Lung (tissue), 12 donors: ENCODE data around the gene CEACAM5. TPM values are rescaled to one million over a fixed set of nuclear protein-coding genes. Genes with fewer than 3 reads are reported as not detected.

ENCODE experiments used
- ATAC-seq: fragments of 200-7000 bp; cut with Tn5 transposase; one replicate; pipeline ENCODE4 v1.9.1; 2020; ENCODE audit warnings: moderate number of reproducible peaks; ENCODE audit not compliant: insufficient read depth, low FRiP score
- DNase-seq, 3 donors: peaks; one replicate each; pipeline ENCODE4 v3.0.0-alpha.2; 2013 to 2017
- H3K27ac ChIP-seq, 2 donors: one replicate each; pipeline ENCODE4 v1.5.1; 2013; ENCODE audit warnings: mild to moderate bottlenecking in 2 of 2, moderate library complexity in 2 of 2, control low read depth in 1 of 2, inconsistent platforms in 1 of 2, low read depth in 1 of 2, low read length in 1 of 2
- H3K27me3 ChIP-seq, 3 donors: one replicate each; pipeline ENCODE4 v1.5.1; 2013; ENCODE audit warnings: low read length in 2 of 3; ENCODE audit not compliant: control insufficient read depth in 3 of 3, insufficient read depth in 3 of 3
- H3K36me3 ChIP-seq, 4 donors: one replicate each; pipeline ENCODE4 v1.5.1; 2013; ENCODE audit warnings: low read length in 4 of 4, mild to moderate bottlenecking in 1 of 4, moderate library complexity in 1 of 4; ENCODE audit not compliant: control insufficient read depth in 4 of 4, insufficient read depth in 4 of 4
- H3K4me1 ChIP-seq, 5 donors: one replicate each; pipeline ENCODE4 v1.5.1; 2013; ENCODE audit warnings: low read length in 5 of 5, mild to moderate bottlenecking in 2 of 5, moderate library complexity in 1 of 5; ENCODE audit not compliant: control insufficient read depth in 5 of 5, insufficient read depth in 5 of 5
- H3K4me3 ChIP-seq: one replicate; pipeline ENCODE4 v1.5.1; 2013; ENCODE audit warnings: mild to moderate bottlenecking, control low read depth, moderate library complexity
- H3K9ac ChIP-seq, 2 donors: one replicate each; pipeline ENCODE4 v1.5.1; 2013; ENCODE audit warnings: low read length in 2 of 2, control low read depth in 1 of 2; ENCODE audit not compliant: insufficient read depth in 1 of 2
- H3K9me3 ChIP-seq, 4 donors: one replicate each; pipeline ENCODE4 v1.5.1; 2013; ENCODE audit warnings: low read length in 3 of 4, mild to moderate bottlenecking in 1 of 4, moderate library complexity in 1 of 4; ENCODE audit not compliant: control insufficient read depth in 4 of 4, insufficient read depth in 3 of 4
- WGBS, 2 donors: extraction: QIAGEN DNeasy Blood & Tissue Kit; methylation state at CpG; one replicate each; pipeline ENCODE4 v1.1.7; 2013; 5-methylcytosine and 5-hydroxymethylcytosine counted together
- polyA plus RNA-seq, 2 donors: library from polyadenylated mRNA; stranded (reverse); fragments of 200-250 nt; gene quantifications; one replicate each; pipeline ENCODE4 v1.2.1, GENCODE V29; 2013
- total RNA-seq, 2 donors: library from RNA; depleted of rRNA in 1 of 2; stranded (reverse); fragments of >200 nt in 1 of 2; gene quantifications; one replicate each; pipeline ENCODE4 v1.2.1, GENCODE V29; 2014 to 2021
- TF ChIP-seq, protein P1 (sequence below): IDR thresholded peaks from 2 replicates; pipeline ENCODE4 v1.5.1; 2012; ENCODE audit warnings: mild to moderate bottlenecking; ENCODE audit errors: control extremely low read depth, extremely low read depth
- donor health status: control.
- donor health status: control.
- donor health status: Bipolar disorder and iron deficiency.
- donor health status: healthy.
- donor health status: DM: yes; HTN: yes; CAD: no.

Gene CEACAM5
- total and polyA plus RNA-seq, 4 donors = 0.11 to 37.9 (median 6.1) TPM

- no peak overlapping the region for H3K4me3 ChIP-seq
- no peaks in the 10 kb centered on the region for H3K9me3 ChIP-seq
- H3K27me3 ChIP-seq = no peaks in the 10 kb centered on the region
- H3K27ac ChIP-seq = no peak overlapping the region
- no peaks in the 10 kb centered on the region for H3K36me3 ChIP-seq
- no peak overlapping the region for H3K9ac ChIP-seq
- peaks cover 0 to 2% (median 0%) of the 10 kb centered on the region in 5 donors for H3K4me1 ChIP-seq
- TF ChIP-seq, protein P1, sequence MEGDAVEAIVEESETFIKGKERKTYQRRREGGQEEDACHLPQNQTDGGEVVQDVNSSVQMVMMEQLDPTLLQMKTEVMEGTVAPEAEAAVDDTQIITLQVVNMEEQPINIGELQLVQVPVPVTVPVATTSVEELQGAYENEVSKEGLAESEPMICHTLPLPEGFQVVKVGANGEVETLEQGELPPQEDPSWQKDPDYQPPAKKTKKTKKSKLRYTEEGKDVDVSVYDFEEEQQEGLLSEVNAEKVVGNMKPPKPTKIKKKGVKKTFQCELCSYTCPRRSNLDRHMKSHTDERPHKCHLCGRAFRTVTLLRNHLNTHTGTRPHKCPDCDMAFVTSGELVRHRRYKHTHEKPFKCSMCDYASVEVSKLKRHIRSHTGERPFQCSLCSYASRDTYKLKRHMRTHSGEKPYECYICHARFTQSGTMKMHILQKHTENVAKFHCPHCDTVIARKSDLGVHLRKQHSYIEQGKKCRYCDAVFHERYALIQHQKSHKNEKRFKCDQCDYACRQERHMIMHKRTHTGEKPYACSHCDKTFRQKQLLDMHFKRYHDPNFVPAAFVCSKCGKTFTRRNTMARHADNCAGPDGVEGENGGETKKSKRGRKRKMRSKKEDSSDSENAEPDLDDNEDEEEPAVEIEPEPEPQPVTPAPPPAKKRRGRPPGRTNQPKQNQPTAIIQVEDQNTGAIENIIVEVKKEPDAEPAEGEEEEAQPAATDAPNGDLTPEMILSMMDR = no peak
- DNase-seq (no peak), ATAC-seq (no peak)
- 68 to 85% methylated on average over 2 of the region's 2 CpGs for WGBS, 2 donors
Observed at GRCh38 chr19:41741244-41741554, 32.8 kb downstream of the CEACAM5 start.

DNA sequence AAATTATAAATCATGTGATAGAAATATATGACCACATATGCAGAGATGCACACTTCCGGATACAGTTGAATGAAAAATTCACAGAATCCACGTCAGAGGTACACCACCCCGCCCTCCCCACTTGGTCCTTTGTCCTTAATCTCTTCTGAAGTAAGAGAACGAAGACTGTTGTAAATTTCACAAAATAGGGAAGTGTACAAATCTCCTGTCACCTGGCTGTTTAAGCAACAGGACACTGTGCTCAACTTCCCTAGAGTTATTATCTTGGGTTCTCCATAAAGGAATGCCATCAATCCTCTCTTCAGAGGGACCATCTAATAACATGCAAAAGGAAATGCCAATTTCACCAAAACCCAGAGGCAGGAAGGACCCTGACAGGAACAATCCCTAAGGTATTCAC is 36.4 kb downstream of the CEACAM5 start:
- ATAC-seq = no peak
- Histone ChIP-seq H3K9me3 (no peaks in the 10 kb centered on the region), H3K36me3 (no peaks in the 10 kb centered on the region), H3K9ac (no peak overlapping the region), H3K4me1 (peaks cover 0 to 2% (median 0%) of the 10 kb centered on the region in 5 donors), H3K27me3 (no peaks in the 10 kb centered on the region), H3K4me3 (no peak overlapping the region), H3K27ac (no peak overlapping the region)
- 35 to 52% methylated on average over 4 of the region's 4 CpGs for WGBS, 2 donors
- TF ChIP-seq, protein P1 = no peak
- no peak for DNase-seq

- DNase-seq = no peak
- no peak overlapping the region for H3K9ac ChIP-seq
Observed at GRCh38 chr19:41745756-41746155, 37.3 kb downstream of the CEACAM5 start.

More at GRCh38 chr19:41745756-41746155, 37.3 kb downstream of the CEACAM5 start:
- WGBS, 2 donors = 33 to 61% methylated on average over 5 of the region's 5 CpGs
- Histone ChIP-seq H3K4me3 (no peak overlapping the region), H3K27me3 (no peaks in the 10 kb centered on the region), H3K4me1 (no peaks in the 10 kb centered on the region), H3K27ac (no peak overlapping the region), H3K36me3 (no peaks in the 10 kb centered on the region), H3K9me3 (no peaks in the 10 kb centered on the region)
- TF ChIP-seq, protein P1 = no peak
- no peak for ATAC-seq
